NCI-H1436 treated with DMSO at 0.1 percent for 48 hours (cell line): ENCODE data around the gene TLE4.
"Not testable (repeated sequence)": the region's sequence is repeated elsewhere in the genome, so short reads cannot be mapped to it uniquely, and the experiment has no call there.

Source experiments
- DNase-seq: peaks from one replicate; lab custom pipeline; 2025; lab: John Stamatoyannopoulos, UW

TLE4 gene

GRCh38 chr9:79637177-79637925 is 65.6 kb downstream of the TLE4 start:
- DNase-seq, result no peak

GRCh38 chr9:79638806-79639205 is 67.0 kb downstream of the TLE4 start:
- DNase-seq, result no peak

- DNase-seq, result no peak
Observed at GRCh38 chr9:79639354-79639753, 67.6 kb downstream of the TLE4 start.

- not testable (repeated sequence) for DNase-seq
Observed at GRCh38 chr9:79640067-79640466, 68.3 kb downstream of the TLE4 start.

GRCh38 chr9:79641070-79641469 is 69.3 kb downstream of the TLE4 start:
- no peak for DNase-seq

- DNase-seq, result no peak
Observed at GRCh38 chr9:79642671-79643070, 70.9 kb downstream of the TLE4 start.

GRCh38 chr9:79644048-79644447 is 72.3 kb downstream of the TLE4 start:
- no peak for DNase-seq

GRCh38 chr9:79644601-79645000 is 72.8 kb downstream of the TLE4 start:
- DNase-seq, result no peak

- DNase-seq, result no peak
Observed at GRCh38 chr9:79645110-79645509, 73.3 kb downstream of the TLE4 start.

GRCh38 chr9:79646096-79646495 is 74.3 kb downstream of the TLE4 start:
- no peak for DNase-seq

GRCh38 chr9:79651251-79651795 is 79.6 kb downstream of the TLE4 start:
- DNase-seq, result peak; percentile 92

GRCh38 chr9:79652598-79652997 is 80.8 kb downstream of the TLE4 start:
- no peak for DNase-seq

GRCh38 chr9:79654591-79655382 is 83.0 kb downstream of the TLE4 start:
- not testable (repeated sequence) for DNase-seq

GRCh38 chr9:79655551-79655950 is 83.8 kb downstream of the TLE4 start:
- DNase-seq, result no peak

GRCh38 chr9:79656169-79656568 is 84.4 kb downstream of the TLE4 start:
- DNase-seq, result no peak

- DNase-seq, result no peak
Observed at GRCh38 chr9:79657891-79658290, 86.1 kb downstream of the TLE4 start.

GRCh38 chr9:79658926-79659325 is 87.2 kb downstream of the TLE4 start:
- no peak for DNase-seq

GRCh38 chr9:79660615-79661014 is 88.8 kb downstream of the TLE4 start:
- peak; percentile 47 for DNase-seq

- DNase-seq, result no peak
Observed at GRCh38 chr9:79661279-79661678, 89.5 kb downstream of the TLE4 start.

GRCh38 chr9:79661886-79662536 is 90.2 kb downstream of the TLE4 start:
- no peak for DNase-seq

- no peak for DNase-seq
Observed at GRCh38 chr9:79662537-79662956, 90.8 kb downstream of the TLE4 start.

- DNase-seq, result no peak
Observed at GRCh38 chr9:79663300-79663699, 91.5 kb downstream of the TLE4 start.

GRCh38 chr9:79663878-79664277 is 92.1 kb downstream of the TLE4 start:
- no peak for DNase-seq
